ENCODE results near the gene FHL5. TPM values are rescaled to one million over a fixed set of nuclear protein-coding genes. Genes with fewer than 3 reads are reported as not detected.

Gene FHL5
- total and polyA plus RNA-seq, 2 experiments from 2014 or later: not detected

DNA sequence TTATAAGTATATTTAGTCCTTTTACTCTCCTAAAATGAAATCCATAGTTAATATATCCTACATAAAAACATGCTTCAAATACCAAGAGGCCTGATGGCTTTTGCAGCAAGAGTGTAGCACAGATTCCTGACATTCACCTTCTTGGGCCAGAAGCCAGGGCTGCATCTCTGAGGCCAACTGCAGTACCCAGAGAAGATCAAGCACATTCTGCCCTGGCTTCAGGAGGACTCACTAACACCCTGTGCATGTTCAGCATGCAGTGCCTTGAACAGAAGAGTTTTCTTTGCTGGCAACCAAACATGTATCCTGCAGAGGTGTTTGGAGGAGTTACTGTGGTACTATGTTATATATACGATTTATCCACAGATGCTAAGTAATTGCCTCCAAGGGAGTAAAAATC, 90.3 kb downstream of the FHL5 start (continued):
- TF ChIP-seq ZNF462 (CRISPR knock-in tag; IDR thresholded peaks at IDR 0.05) (no peak), CREB1 (CRISPR knock-in tag; IDR thresholded peaks at IDR 0.05; ENCODE audit: low read depth) (no peak), JUNB (IDR thresholded peaks at IDR 0.05; ENCODE audit: unreplicated experiment) (no peak), EZH2phosphoT487 (IDR thresholded peaks at IDR 0.05; ENCODE audit: unreplicated experiment) (no peak), POLR2AphosphoS5 (IDR thresholded peaks at IDR 0.05; ENCODE audit: low read depth) (no peak), EZH2 (IDR thresholded peaks at IDR 0.05; ENCODE audit: low read depth, unreplicated experiment) (no peak), STAT1 (IDR thresholded peaks at IDR 0.05; ENCODE audit: unreplicated experiment) (no peak), NANOG (IDR thresholded peaks at IDR 0.05; ENCODE audit: borderline replicate concordance) (no peak), ZNF114 (CRISPR knock-in tag; IDR thresholded peaks at IDR 0.05) (no peak)
- TF ChIP-seq, protein P1, sequence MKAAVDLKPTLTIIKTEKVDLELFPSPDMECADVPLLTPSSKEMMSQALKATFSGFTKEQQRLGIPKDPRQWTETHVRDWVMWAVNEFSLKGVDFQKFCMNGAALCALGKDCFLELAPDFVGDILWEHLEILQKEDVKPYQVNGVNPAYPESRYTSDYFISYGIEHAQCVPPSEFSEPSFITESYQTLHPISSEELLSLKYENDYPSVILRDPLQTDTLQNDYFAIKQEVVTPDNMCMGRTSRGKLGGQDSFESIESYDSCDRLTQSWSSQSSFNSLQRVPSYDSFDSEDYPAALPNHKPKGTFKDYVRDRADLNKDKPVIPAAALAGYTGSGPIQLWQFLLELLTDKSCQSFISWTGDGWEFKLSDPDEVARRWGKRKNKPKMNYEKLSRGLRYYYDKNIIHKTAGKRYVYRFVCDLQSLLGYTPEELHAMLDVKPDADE (IDR thresholded peaks at IDR 0.05): no peak

DNA sequence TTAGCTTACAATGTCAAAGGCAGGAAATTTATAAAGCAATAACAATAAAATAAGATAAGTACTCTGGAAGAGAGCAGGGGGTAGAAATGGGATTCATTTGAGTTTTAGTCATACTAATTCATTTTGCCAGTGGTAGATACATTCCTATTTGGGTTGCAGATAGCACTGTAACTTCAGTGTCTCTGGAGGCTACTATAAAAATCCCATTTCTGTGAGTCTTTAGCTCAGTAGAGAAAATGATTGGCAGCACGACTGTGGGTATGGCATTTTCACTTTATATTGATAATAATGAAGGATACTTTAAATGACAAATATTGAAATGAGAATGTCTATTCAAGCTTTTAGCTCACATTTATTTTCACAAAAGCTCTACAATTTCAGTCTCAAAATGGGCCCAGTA, 93.6 kb downstream of the FHL5 start:
- no peaks in the 10 kb centered on the region for H3K9me3 Mint-ChIP-seq
- no peaks in the 10 kb centered on the region for H3K4me1 Mint-ChIP-seq
- Histone ChIP-seq H3K4me2 (no peak overlapping the region), H3F3A (replicated peaks; ENCODE audit: low read depth) (no peaks in the 10 kb centered on the region), H3K9me2 (ENCODE audit: insufficient read depth) (peaks cover 3% of the 10 kb centered on the region; the same call in 1 of the 2 replicates), H3K27me3 (ENCODE audit: insufficient read depth) (no peaks in the 10 kb centered on the region), H3K4me1 (ENCODE audit: insufficient read depth) (no peaks in the 10 kb centered on the region), H3K4me3 (no peak overlapping the region), H2AFZ (no peak overlapping the region), H3K27ac (ENCODE audit: low read depth) (no peak overlapping the region), H4K20me1 (replicated peaks; ENCODE audit: insufficient read depth) (no peaks in the 10 kb centered on the region), H3K36me3 (ENCODE audit: insufficient read depth) (no peaks in the 10 kb centered on the region), H3K79me2 (replicated peaks; ENCODE audit: insufficient read depth) (no peaks in the 10 kb centered on the region)
- no peak for DNase-seq (ENCODE audit: low spot score)
- no peak for ATAC-seq
- H3K27me3 Mint-ChIP-seq (ENCODE audit: insufficient read depth, low read depth, poor library complexity): no peaks in the 10 kb centered on the region
- no peaks in the 10 kb centered on the region for H3K36me3 Mint-ChIP-seq (ENCODE audit: low read depth)
- H3K27ac Mint-ChIP-seq: no peak overlapping the region
- no peak overlapping the region for H3K4me3 Mint-ChIP-seq
- TF ChIP-seq ZNF114 (CRISPR knock-in tag; IDR thresholded peaks at IDR 0.05): no peak
- TF ChIP-seq CTCF (conservative IDR thresholded peaks at IDR 0.05; ENCODE audit: low read depth in 2 of 2): no peak

Measured in GM23338 (cell line).